HK-2 (cell line): ENCODE data around the gene HLA-DMB.

ENCODE experiments used
- DNase-seq: peaks from one replicate; pipeline ENCODE4 v3.0.0-alpha.2; 2018; ENCODE audit not compliant: unreplicated experiment

Gene HLA-DMB

DNA sequence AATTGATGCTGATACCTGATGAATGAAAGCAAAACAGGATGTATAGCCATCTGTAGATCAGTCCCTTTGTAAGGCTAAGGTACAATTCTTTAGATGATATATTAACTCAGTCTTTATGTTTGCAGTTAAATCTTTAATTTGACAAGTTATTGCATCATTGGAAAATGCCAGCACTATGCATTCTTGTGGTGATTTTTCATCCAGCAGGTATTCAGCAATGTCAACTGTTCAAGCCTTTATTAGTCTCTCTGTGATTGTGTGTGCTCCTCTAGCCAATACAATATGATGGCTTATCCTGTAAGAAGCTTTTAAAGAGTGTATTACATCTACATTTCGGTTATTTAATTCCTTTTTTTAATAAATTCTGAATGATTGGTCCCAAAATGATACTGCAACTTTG, 34.3 kb downstream of the HLA-DMB start:
- no peak for DNase-seq

DNA sequence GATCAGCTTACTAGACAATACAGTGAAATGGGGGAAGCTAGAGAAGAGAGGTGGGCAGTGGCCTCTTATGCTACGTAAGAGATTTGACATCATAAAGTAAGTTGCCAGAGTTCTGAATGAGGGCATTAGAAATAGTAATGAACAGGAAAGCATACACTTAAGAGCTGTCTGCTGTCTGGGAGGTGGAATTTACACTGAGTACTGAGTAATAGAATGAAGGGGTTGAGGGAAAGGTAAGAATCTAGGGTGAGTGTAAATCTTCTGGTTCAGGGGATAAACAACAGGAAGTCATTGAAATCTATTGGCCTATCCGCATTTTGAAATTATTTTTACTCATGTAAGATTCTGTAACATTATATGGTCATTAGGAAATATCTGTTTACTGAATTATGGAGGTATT, 35.8 kb downstream of the HLA-DMB start:
- DNase-seq = no peak

DNA sequence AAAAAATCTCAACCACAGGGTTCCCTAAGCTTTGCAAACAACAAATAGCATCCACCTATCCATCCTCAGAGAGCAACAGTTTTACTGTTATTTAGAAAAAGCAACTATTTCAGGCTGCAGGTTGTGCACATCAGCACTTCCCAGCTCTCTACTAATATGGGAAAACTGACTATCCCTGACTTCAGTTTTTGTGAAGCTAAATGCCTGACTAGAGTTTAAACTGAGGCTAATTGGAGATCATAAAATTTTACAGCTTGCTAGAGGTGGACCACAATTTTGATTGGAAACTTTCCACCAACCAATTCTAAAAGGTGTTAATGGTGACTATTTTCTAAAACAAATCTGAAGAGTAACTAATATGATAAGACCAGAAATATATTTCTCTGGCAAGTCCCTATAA, 36.9 kb downstream of the HLA-DMB start:
- DNase-seq = no peak

DNA sequence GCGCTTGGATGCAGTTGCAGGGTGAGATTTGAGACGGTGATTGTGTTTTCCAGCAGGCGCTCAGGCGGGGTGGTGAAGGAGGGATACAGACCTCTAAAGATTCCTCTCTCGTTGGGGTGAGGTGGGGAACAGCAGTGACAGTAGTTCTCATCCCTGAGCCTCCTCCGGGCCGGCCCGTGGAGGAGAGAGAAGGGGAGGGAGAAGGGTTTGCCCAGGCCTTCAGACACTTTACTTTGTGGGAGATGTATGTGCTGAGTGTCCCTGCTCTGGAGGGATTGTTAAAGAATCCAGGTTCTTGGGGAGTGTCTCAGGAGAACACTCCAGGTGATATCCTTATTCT, 45.9 kb downstream of the HLA-DMB start:
- no peak for DNase-seq

DNA sequence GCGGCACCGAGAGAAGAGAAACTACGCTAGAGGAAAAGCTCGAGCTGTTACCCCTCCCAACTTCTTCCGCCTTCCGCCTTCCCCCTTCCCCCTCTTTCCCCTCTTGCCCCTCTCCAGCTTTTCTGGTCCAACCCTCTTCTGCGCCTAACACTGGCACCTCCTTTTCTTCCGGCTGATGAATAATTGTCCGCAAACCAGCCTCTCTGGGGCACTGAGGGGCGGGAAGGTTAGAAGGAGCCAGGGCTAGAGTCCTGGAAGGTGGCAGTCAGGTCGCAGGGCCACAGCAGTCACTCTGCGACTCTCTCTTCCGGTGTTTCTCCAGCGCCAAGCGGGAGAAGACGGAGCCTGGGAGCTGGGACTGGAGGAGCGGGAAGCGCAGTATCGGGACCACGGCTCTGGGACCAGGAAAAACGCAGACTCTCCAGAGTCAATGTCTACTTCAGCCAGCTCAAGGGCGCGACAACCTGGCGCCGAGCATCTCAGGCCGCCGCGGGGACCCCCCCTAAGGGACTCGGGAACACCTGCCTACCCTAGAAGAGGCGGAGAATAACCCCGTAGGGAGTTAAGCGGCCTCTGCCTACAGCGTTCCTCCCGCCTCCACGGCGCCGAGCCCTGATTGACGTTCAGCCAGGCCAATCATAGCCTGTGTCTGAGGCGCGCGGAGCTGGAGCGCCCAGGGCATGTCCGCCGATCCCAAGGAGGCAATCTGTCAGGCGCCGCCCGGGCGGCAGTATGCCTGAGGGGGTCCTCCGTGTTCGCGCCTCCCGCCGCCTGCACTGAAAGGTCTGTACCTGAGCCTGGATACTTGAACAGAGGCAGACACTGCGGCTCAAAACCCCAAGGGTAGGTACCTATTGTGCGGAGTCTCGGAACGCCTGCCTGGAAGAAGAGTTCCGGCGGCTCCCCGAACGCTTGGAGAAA, 46.5 kb downstream of the HLA-DMB start:
- peak; percentile 98 for DNase-seq

DNA sequence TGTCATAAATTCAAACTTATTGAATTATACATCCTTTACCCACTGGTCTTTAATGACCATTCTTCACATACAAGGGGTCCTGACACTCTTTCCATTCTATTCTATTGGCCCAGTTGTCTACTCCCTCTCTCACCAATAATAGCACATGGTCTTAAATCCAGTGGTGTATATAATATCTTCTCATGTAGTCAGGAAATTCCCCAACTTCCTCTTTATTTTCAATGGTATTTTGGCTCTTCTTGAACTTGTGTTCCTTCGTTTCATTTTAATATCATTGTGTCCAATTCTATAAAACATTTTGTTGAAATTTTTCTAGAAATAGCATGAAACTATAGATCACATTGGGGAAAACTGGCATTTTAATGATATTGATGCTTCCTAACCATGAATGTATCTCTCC, 50.0 kb downstream of the HLA-DMB start:
- no peak for DNase-seq

DNA sequence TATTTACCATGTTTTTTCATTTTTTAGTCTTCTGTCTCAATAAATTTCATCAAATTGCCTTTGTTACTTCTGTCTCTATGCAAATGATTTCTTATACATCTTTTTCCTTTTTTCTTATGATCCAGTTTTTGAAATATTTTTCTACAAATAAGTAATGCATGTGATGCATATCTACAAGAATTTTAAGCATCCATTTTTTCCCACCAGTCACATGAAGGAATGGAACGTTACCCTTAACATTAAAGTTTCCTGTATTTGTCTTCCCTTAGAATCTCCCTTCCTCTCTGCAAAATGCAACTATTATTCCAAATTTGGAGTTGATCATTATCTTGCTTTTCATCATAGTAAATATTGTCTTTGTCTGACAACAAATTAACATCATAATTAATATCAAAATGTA, 51.3 kb downstream of the HLA-DMB start:
- no peak for DNase-seq

DNA sequence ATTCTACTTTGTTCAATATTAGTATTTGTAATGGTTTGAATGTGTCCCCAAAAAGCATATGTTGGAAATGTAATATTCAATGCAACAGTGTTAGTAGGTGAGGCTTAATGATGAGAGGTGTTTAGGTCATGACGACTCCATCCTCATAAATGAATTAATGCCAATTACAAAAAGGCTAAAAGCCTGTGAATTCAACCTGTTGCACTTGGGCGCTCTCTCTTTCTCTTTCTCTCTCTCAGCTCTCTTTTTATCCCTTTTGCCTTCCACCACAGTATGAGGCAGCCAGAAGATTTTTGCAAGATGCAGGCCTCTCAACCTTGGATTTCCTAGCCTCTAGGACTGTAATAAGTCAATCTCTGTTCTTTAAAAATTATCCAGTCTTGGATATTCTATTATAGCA, 52.3 kb downstream of the HLA-DMB start:
- no peak for DNase-seq

DNA sequence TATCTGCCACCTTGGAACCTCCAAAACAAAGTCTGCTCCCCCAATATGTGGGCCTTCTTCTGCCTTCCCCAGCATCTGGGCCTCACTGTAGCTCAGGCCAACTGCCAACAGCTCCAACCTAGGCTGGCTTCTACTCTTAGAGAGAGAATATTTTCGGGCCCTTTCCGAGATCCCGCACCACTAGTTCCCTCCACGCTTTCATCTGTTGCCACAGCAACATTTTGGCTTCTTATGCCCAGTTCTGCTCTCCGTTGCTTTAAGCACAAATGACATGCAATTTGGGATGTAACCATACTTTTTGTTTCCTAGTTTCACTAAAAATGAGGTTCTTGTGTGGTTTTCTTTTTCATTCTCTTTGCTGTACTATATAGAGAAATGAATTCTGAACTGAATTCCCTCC, 53.2 kb downstream of the HLA-DMB start:
- no peak for DNase-seq

DNA sequence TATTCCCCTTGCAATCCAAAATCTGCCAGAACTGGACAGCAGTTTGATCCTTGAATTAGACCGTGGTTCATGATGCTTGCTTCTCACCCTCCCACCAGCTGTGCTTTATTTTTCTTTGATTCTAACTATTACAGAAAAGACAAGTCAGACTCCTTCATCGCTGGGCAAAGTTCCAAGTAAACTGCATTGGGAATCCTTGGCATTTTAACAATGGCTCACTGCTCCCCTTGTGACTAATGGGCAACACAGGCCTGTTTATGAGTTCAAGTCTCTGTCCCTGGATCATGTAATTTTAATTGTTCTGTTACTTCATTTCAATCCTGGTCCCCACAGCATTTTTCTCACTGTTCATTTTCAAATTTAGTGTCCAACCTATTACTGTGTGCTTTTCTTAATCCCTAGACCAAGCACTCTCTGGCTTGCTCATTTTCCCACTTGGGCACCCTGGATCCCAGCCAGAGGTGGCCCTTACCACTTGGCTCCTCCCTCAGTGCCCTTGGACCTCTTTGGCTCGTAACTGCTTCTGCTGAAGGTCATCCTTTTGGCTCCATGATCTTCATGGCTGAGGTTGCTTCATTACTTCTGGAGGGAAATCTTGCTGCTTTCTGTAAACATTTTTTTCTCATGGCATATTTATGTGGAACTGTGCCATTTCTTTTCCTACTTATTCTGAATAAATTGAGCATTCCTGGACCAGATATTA, 54.0 kb downstream of the HLA-DMB start:
- no peak for DNase-seq

DNA sequence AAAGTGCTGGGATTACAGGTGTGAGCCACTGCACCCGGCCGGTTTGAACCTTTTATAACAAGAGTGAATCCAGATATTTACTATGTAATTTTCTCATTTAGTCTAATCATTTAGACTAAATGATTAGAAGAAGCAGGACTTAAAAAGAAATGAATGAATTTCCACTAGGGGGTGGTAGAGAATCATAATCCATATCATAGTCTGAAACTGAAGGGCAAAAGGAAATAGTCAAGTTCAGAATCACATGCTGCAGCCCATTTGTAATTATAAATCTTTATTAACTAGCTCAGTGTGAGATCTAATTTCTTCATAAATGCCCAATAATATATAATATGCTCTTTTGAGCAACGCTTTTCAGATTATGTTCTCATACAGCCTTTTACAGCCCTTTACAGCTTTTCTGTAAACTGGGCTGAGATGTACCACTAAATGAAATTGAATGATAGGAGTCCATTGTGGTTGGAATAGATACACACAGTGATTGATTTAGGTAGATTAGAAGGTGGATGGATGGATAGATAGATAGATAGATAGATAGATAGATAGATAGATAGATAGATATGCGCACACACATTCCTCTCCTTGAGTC, 55.0 kb downstream of the HLA-DMB start:
- no peak for DNase-seq
